Right ventricle myocardium superior (tissue), 1 donor: ENCODE results near the gene HARS2. TPM values are rescaled to one million over a fixed set of nuclear protein-coding genes. Genes with fewer than 3 reads are reported as not detected.

Experiments
- microRNA-seq: library from miRNA; unstranded; fragments of <30 nt; microRNA quantifications from one replicate; pipeline ENCODE4 v1.2.0, GENCODE V29; 2020
- total RNA-seq: library from RNA; stranded (reverse); fragmentation: NEBNext Ultra II Directional; extraction: Animal tissue kit (Norgen Biotek cat#: 25700); gene quantifications from one replicate; pipeline ENCODE4 v1.2.1, GENCODE V29; 2021
- donor health status: DM: no; HTN: yes; CAD: no; lungs with severe emphysema.

HARS2 gene
- total RNA-seq, 1 donor from 2014 or later = 25.2 TPM

Small RNAs within 50 kb of the gene (microRNA-seq; reads per million reads assigned to microRNA genes)
- gene MIR3655 = 1.3 reads per million

Other genes with a start within 250 kb of the HARS2 start
- gene EIF4EBP3, start 143.8 kb upstream of the HARS2 start, total RNA-seq = 12.0 TPM
- 23.1 TPM for gene SRA1, start 134.0 kb upstream of the HARS2 start, total RNA-seq
- gene APBB3, start 126.9 kb upstream of the HARS2 start, total RNA-seq = 10.2 TPM
- gene SLC35A4, start 126.6 kb upstream of the HARS2 start, total RNA-seq = 81.4 TPM
- gene CD14, start 58.3 kb upstream of the HARS2 start, total RNA-seq = 37.7 TPM
- gene TMCO6, start 52.0 kb upstream of the HARS2 start, total RNA-seq = 4.0 TPM
- gene NDUFA2, start 43.8 kb upstream of the HARS2 start, total RNA-seq = 155 TPM
- 59.9 TPM for gene IK, start 43.6 kb upstream of the HARS2 start, total RNA-seq
- gene WDR55, start 26.6 kb upstream of the HARS2 start, total RNA-seq = 11.2 TPM
- 0.40 TPM for gene DND1, start 17.9 kb upstream of the HARS2 start, total RNA-seq
- gene HARS1, start 85 bp upstream of the HARS2 start, total RNA-seq = 33.4 TPM
- 29.6 TPM for gene ZMAT2, start 9.0 kb downstream of the HARS2 start, total RNA-seq
- not detected for gene PCDHA1, start 94.7 kb downstream of the HARS2 start, total RNA-seq
- not detected for gene PCDHA2, start 103.4 kb downstream of the HARS2 start, total RNA-seq
- not detected for gene PCDHA3, start 109.6 kb downstream of the HARS2 start, total RNA-seq
- not detected for gene PCDHA4, start 115.6 kb downstream of the HARS2 start, total RNA-seq
- not detected for gene PCDHA5, start 130.2 kb downstream of the HARS2 start, total RNA-seq
- gene PCDHA6, start 136.5 kb downstream of the HARS2 start, total RNA-seq = not detected
- gene PCDHA7, start 142.8 kb downstream of the HARS2 start, total RNA-seq = not detected
- not detected for gene PCDHA8, start 149.7 kb downstream of the HARS2 start, total RNA-seq
- gene PCDHA9, start 156.9 kb downstream of the HARS2 start, total RNA-seq = not detected
- gene PCDHA10, start 164.4 kb downstream of the HARS2 start, total RNA-seq = 0.05 TPM
- gene PCDHA11, start 177.5 kb downstream of the HARS2 start, total RNA-seq = not detected
- gene PCDHA12, start 183.9 kb downstream of the HARS2 start, total RNA-seq = not detected
- not detected for gene PCDHA13, start 190.7 kb downstream of the HARS2 start, total RNA-seq
- 0.13 TPM for gene PCDHAC1, start 234.8 kb downstream of the HARS2 start, total RNA-seq